MCF 10A (cell line): ENCODE data around the gene RPL29. TPM values are rescaled to one million over a fixed set of nuclear protein-coding genes. Genes with fewer than 3 reads are reported as not detected.

ENCODE experiments used
- BruUV-seq: library from RNA; stranded (reverse); fragments of 400-500 nt; replicated peaks from 2 replicates; lab custom pipeline; 2021; lab: Mats Ljungman, UMichigan
- CTCF ChIA-PET: fragments of 300-600 bp; sonication (Branson Sonifier 250); formaldehyde crosslinking; extraction: SDS; loops from one replicate; lab custom pipeline; 2021; ENCODE audit warnings: antibody characterized with exemption, inconsistent platforms; lab: Yijun Ruan, JAX
- POLR2A ChIA-PET: fragments of 300-600, 350-650 bp; sonication (Branson Sonifier 250); formaldehyde crosslinking; extraction: SDS; loops from one replicate; lab custom pipeline; 2020; ENCODE audit warnings: antibody characterized with exemption, inconsistent platforms; lab: Yijun Ruan, JAX
- DNase-seq: peaks from one replicate; pipeline ENCODE4 v3.0.0-alpha.2; 2018; ENCODE audit not compliant: unreplicated experiment
- H3K27ac Mint-ChIP-seq: one replicate; pipeline ENCODE4 v1.8.0; 2022; ENCODE audit warnings: mild to moderate bottlenecking, low read depth, mixed read lengths; ENCODE audit not compliant: unreplicated experiment
- H3K27me3 Mint-ChIP-seq: one replicate; pipeline ENCODE4 v1.8.0; 2022; ENCODE audit warnings: mixed read lengths; ENCODE audit not compliant: insufficient read depth, unreplicated experiment
- H3K36me3 Mint-ChIP-seq: one replicate; pipeline ENCODE4 v1.8.0; 2022; ENCODE audit warnings: mild to moderate bottlenecking, moderate library complexity, mixed read lengths; ENCODE audit not compliant: insufficient read depth, unreplicated experiment
- H3K4me1 Mint-ChIP-seq: one replicate; pipeline ENCODE4 v1.8.0; 2022; ENCODE audit warnings: mixed read lengths; ENCODE audit not compliant: insufficient read depth, unreplicated experiment
- H3K4me3 Mint-ChIP-seq: one replicate; pipeline ENCODE4 v1.8.0; 2022; ENCODE audit warnings: mild to moderate bottlenecking, moderate library complexity, mixed read lengths; ENCODE audit not compliant: unreplicated experiment
- H3K9me3 Mint-ChIP-seq: one replicate; pipeline ENCODE4 v1.8.0; 2022; ENCODE audit warnings: mixed read lengths; ENCODE audit not compliant: unreplicated experiment
- CTCF ChIP-seq: fragments of 200-600 bp; IDR thresholded peaks from one replicate; pipeline ENCODE4 v1.8.0; 2022; ENCODE audit warnings: antibody characterized with exemption, mild to moderate bottlenecking; ENCODE audit not compliant: unreplicated experiment
- intact Hi-C: fragments of 100-400 bp; cut with micrococcal nuclease; formaldehyde crosslinking; loops from 2 replicates; pipeline ENCODE4 v1.14.1; 2022
- total RNA-seq: library from RNA; stranded (reverse); gene quantifications from 2 replicates; pipeline ENCODE4 v1.2.3, GENCODE V29; 2022

RPL29 gene
- total RNA-seq, 1 experiment from 2014 or later, result 1,551 TPM

- no peaks in the 10 kb centered on the region for H3K27me3 Mint-ChIP-seq
- H3K27ac Mint-ChIP-seq, result no peak overlapping the region
- TF ChIP-seq CTCF, result no peak
- DNase-seq, result no peak
- POLR2A ChIA-PET, result interaction anchor here (5.8 kb wide), 1 partner anchor 28 kb away, joined by 127 read pairs; the partner anchor contains the start of genes ABHD14A and ABHD14B
- BruUV-seq, result TSS peak; percentile 16
- CTCF ChIA-PET, result interaction anchor here (0.6 to 1.0 kb wide), 6 partner anchors 24 to 353 kb away, joined by 3 to 4 read pairs (median 4); no protein-coding TSS in a partner anchor
- H3K9me3 Mint-ChIP-seq, result no peaks in the 10 kb centered on the region
- H3K4me1 Mint-ChIP-seq, result peaks cover 16% of the 10 kb centered on the region
- H3K4me3 Mint-ChIP-seq, result no peak overlapping the region
- intact Hi-C loops, result loop anchor here (5.0 kb wide), 1 partner anchor 178 kb away; no protein-coding TSS in a partner anchor
- H3K36me3 Mint-ChIP-seq, result peaks cover 20% of the 10 kb centered on the region
Observed at GRCh38 chr3:51944451-51945021, 51.2 kb downstream of the RPL29 start.

Other genes starting within 250 kb of the RPL29 start
- not detected in 2 replicates for gene IQCF6, start 216.7 kb downstream of the RPL29 start, total RNA-seq
- not detected in 2 replicates for gene IQCF2, start 134.3 kb downstream of the RPL29 start, total RNA-seq
- not detected in 2 replicates for gene IQCF5, start 120.3 kb downstream of the RPL29 start, total RNA-seq
- gene IQCF1, start 92.5 kb downstream of the RPL29 start, total RNA-seq, result not detected in 2 replicates
- gene RRP9, start 54.0 kb downstream of the RPL29 start, total RNA-seq, result 60.8 and 80.2 TPM in 2 replicates
- gene PARP3, start 53.5 kb downstream of the RPL29 start, total RNA-seq, result 19.4 and 25.5 TPM in 2 replicates
- gene GPR62, start 40.5 kb downstream of the RPL29 start, total RNA-seq, result not detected in 2 replicates
- gene PCBP4, start 28.4 kb downstream of the RPL29 start, total RNA-seq, result 26.4 TPM in 2 replicates
- gene ABHD14B, start 21.8 kb downstream of the RPL29 start, total RNA-seq, result 48.9 and 49.8 TPM in 2 replicates
- gene ABHD14A, start 20.8 kb downstream of the RPL29 start, total RNA-seq, result 4.0 and 8.1 TPM in 2 replicates
- gene ACY1, start 12.4 kb downstream of the RPL29 start, total RNA-seq, result 109 and 164 TPM in 2 replicates
- 67.4 and 69.1 TPM in 2 replicates for gene DUSP7, start 60.7 kb upstream of the RPL29 start, total RNA-seq
- gene POC1A, start 158.5 kb upstream of the RPL29 start, total RNA-seq, result 7.5 and 9.8 TPM in 2 replicates
- gene ALAS1, start 202.3 kb upstream of the RPL29 start, total RNA-seq, result 29.2 and 35.7 TPM in 2 replicates
- not detected in 2 replicates for gene TLR9, start 229.8 kb upstream of the RPL29 start, total RNA-seq
- 30.5 and 47.0 TPM in 2 replicates for gene TWF2, start 243.3 kb upstream of the RPL29 start, total RNA-seq
- 10.4 and 14.0 TPM in 2 replicates for gene PPM1M, start 249.9 kb upstream of the RPL29 start, total RNA-seq